SK-N-SH treated with all-trans-retinoic acid at 6 μM for 48 hours (cell line): ENCODE data around the gene MAN1A1.
"Not testable (repeated sequence)": the region's sequence is repeated elsewhere in the genome, so short reads cannot be mapped to it uniquely, and the experiment has no call there.

Experiments
- ARNTL ChIP-seq: fragments of 450-650 bp; formaldehyde crosslinking; IDR thresholded peaks from 2 replicates; pipeline ENCODE4 v1.5.0; 2020; ENCODE audit warnings: low read depth, mild to moderate bottlenecking, moderate library complexity, borderline replicate concordance
- BACH2 ChIP-seq: fragments of 250-450 bp; sonication (Bioruptor Pico); IDR thresholded peaks from 2 replicates; pipeline ENCODE4 v1.9.0; 2021; ENCODE audit warnings: mild to moderate bottlenecking, borderline replicate concordance
- CREB5 ChIP-seq: fragments of 250-450 bp; sonication (Bioruptor Pico); IDR thresholded peaks from 2 replicates; pipeline ENCODE4 v1.5.1; 2020; ENCODE audit warnings: low read depth, mild to moderate bottlenecking, moderate library complexity
- CSRNP3 ChIP-seq: fragments of 250-450 bp; sonication (Bioruptor Pico); IDR thresholded peaks from 2 replicates; pipeline ENCODE4 v1.5.1; 2021; ENCODE audit warnings: mild to moderate bottlenecking, moderate library complexity
- ISL1 ChIP-seq: fragments of 250-450 bp; sonication (Bioruptor Pico); IDR thresholded peaks from 2 replicates; pipeline ENCODE4 v2.1.2; 2022; ENCODE audit warnings: mild to moderate bottlenecking, moderate library complexity
- PATZ1 ChIP-seq: fragments of 250-450 bp; sonication (Bioruptor Pico); IDR thresholded peaks from 2 replicates; pipeline ENCODE4 v1.8.0; 2020; ENCODE audit warnings: mild to moderate bottlenecking, moderate library complexity, borderline replicate concordance
- RARB ChIP-seq: fragments of 250-450 bp; sonication (Bioruptor Pico); IDR thresholded peaks from 2 replicates; pipeline ENCODE4 v1.8.0; 2021; ENCODE audit warnings: mild to moderate bottlenecking, moderate library complexity
- TCF4 ChIP-seq: fragments of 250-450 bp; sonication (Bioruptor Pico); IDR thresholded peaks from 2 replicates; pipeline ENCODE4 v1.8.0; 2021; ENCODE audit warnings: mild to moderate bottlenecking, moderate library complexity, borderline replicate concordance
- ZFP3 ChIP-seq: fragments of 250-450 bp; sonication (Bioruptor Pico); IDR thresholded peaks from 2 replicates; pipeline ENCODE4 v1.5.0; 2020; ENCODE audit warnings: mild to moderate bottlenecking, moderate library complexity
- ZNF70 ChIP-seq: fragments of 450-650 bp; formaldehyde crosslinking; IDR thresholded peaks from 2 replicates; pipeline ENCODE4 v1.5.0; 2020; ENCODE audit warnings: mild to moderate bottlenecking, moderate library complexity
- ZNF8 ChIP-seq: fragments of 450-650 bp; formaldehyde crosslinking; IDR thresholded peaks from 2 replicates; pipeline ENCODE4 v1.5.0; 2020; ENCODE audit warnings: mild to moderate bottlenecking, moderate library complexity

GRCh38 chr6:119156082-119156481, 193.5 kb downstream of the MAN1A1 start:
- TF ChIP-seq ISL1 (CRISPR knock-in tag); BACH2; CREB5 (CRISPR knock-in tag); ARNTL (CRISPR knock-in tag); CSRNP3 (CRISPR knock-in tag); PATZ1 (CRISPR knock-in tag); ZNF8 (CRISPR knock-in tag); TCF4; ZFP3; ZNF70 (CRISPR knock-in tag); RARB: not testable (repeated sequence)
